Neuronal stem cell (in vitro differentiated cells): Measurements from ENCODE around the gene MINK1.
A peak's percentile ranks its signal among the peaks of the same experiment; 100 is the strongest.

Experiments used
- DNase-seq: peaks from one replicate; pipeline ENCODE4 v3.0.0-alpha.2; 2013; ENCODE audit warnings: low spot score
- H2AFZ ChIP-seq: one replicate; pipeline ENCODE4 v1.6.1; 2013; ENCODE audit warnings: mild to moderate bottlenecking, low read length, inconsistent platforms
- H2AK5ac ChIP-seq: 2 replicates; pipeline ENCODE4 v1.6.1; 2013; ENCODE audit warnings: low read depth, mild to moderate bottlenecking, inconsistent platforms, low read length, moderate library complexity, mixed read lengths
- H2BK120ac ChIP-seq: 2 replicates; pipeline ENCODE4 v1.6.1; 2013; ENCODE audit warnings: low read depth, mild to moderate bottlenecking, inconsistent platforms, low read length, moderate library complexity, mixed read lengths
- H2BK12ac ChIP-seq: one replicate; pipeline ENCODE4 v1.6.1; 2013; ENCODE audit warnings: low read length, inconsistent platforms
- H2BK15ac ChIP-seq: 2 replicates; pipeline ENCODE4 v1.6.1; 2013; ENCODE audit warnings: mild to moderate bottlenecking, low read length, inconsistent platforms, mixed read lengths
- H2BK5ac ChIP-seq: one replicate; pipeline ENCODE4 v1.6.1; 2013; ENCODE audit warnings: inconsistent platforms, mild to moderate bottlenecking, low read length, moderate library complexity
- H3K14ac ChIP-seq: one replicate; pipeline ENCODE4 v1.6.1; 2013; ENCODE audit warnings: low read length, inconsistent platforms
- H3K18ac ChIP-seq: 2 replicates; pipeline ENCODE4 v1.6.1; 2013; ENCODE audit warnings: low read length, inconsistent platforms
- H3K23ac ChIP-seq: 2 replicates; pipeline ENCODE4 v1.6.1; 2013; ENCODE audit warnings: low read depth, mild to moderate bottlenecking, mixed read lengths, low read length, inconsistent platforms; ENCODE audit not compliant: poor library complexity
- H3K27ac ChIP-seq: replicated peaks from 3 replicates; pipeline ENCODE4 v1.5.1; 2013; ENCODE audit warnings: low read length, inconsistent platforms
- H3K27me3 ChIP-seq, 3 experiments: 2 replicates each; pipeline ENCODE4 v1.6.1; 2013; ENCODE audit warnings: low read length in 3 of 3, mild to moderate bottlenecking in 2 of 3, inconsistent platforms in 1 of 3, low read depth in 1 of 3, mixed read lengths in 1 of 3, moderate library complexity in 1 of 3; ENCODE audit not compliant: control insufficient read depth in 3 of 3, insufficient read depth in 3 of 3
- H3K36me3 ChIP-seq, 2 donors: replicated peaks in 1 of 2; 2 replicates each; pipeline ENCODE4 v1.6.1; 2013; ENCODE audit warnings: low read length in 2 of 2; ENCODE audit not compliant: control insufficient read depth in 2 of 2, insufficient read depth in 2 of 2
- H3K4ac ChIP-seq: 2 replicates; pipeline ENCODE4 v1.6.1; 2013; ENCODE audit warnings: inconsistent platforms, mild to moderate bottlenecking, low read length, moderate library complexity
- H3K4me1 ChIP-seq, 2 donors: 1 replicate in 1 of 2; 2 replicates in 1 of 2; pipeline ENCODE4 v1.6.1; 2013; ENCODE audit warnings: low read length in 2 of 2, low read depth in 1 of 2; ENCODE audit not compliant: control insufficient read depth in 2 of 2, insufficient read depth in 1 of 2
- H3K4me2 ChIP-seq: one replicate; pipeline ENCODE4 v1.6.1; 2013; ENCODE audit warnings: mild to moderate bottlenecking, low read length, inconsistent platforms; ENCODE audit not compliant: insufficient read depth, poor library complexity, severe bottlenecking
- H3K4me3 ChIP-seq, 2 donors: 2 replicates each; pipeline ENCODE4 v1.5.1; 2013; ENCODE audit warnings: low read length in 2 of 2, mild to moderate bottlenecking in 2 of 2, inconsistent platforms in 1 of 2, moderate library complexity in 1 of 2
- H3K79me1 ChIP-seq: one replicate; pipeline ENCODE4 v1.6.1; 2013; ENCODE audit warnings: low read depth, mild to moderate bottlenecking, inconsistent platforms, low read length, moderate library complexity
- H3K9ac ChIP-seq: one replicate; pipeline ENCODE4 v1.6.1; 2013; ENCODE audit warnings: mild to moderate bottlenecking, low read depth, low read length, inconsistent platforms; ENCODE audit not compliant: poor library complexity
- H3K9me3 ChIP-seq, 2 donors: replicated peaks in 1 of 2; 2 replicates each; pipeline versions ENCODE3 to v1.6.1; 2013; ENCODE audit warnings: low read length in 2 of 2, mild to moderate bottlenecking in 2 of 2, inconsistent platforms in 1 of 2, low read depth in 1 of 2, mixed read lengths in 1 of 2, moderate library complexity in 1 of 2; ENCODE audit not compliant: control insufficient read depth in 2 of 2, insufficient read depth in 1 of 2
- H4K8ac ChIP-seq: one replicate; pipeline ENCODE4 v1.6.1; 2013; ENCODE audit warnings: low read depth, mild to moderate bottlenecking, inconsistent platforms, low read length, moderate library complexity
- H4K91ac ChIP-seq: one replicate; pipeline ENCODE4 v1.6.1; 2013; ENCODE audit warnings: low read length, low read depth, mild to moderate bottlenecking, inconsistent platforms; ENCODE audit not compliant: poor library complexity
- WGBS, 2 donors: extraction: QIAGEN DNeasy Blood & Tissue Kit; methylation state at CpG; one replicate each; pipeline ENCODE4 v1.1.7; 2013; ENCODE audit warnings: missing lambda C conversion rate in 2 of 2, mixed read lengths in 1 of 2; ENCODE audit not compliant: insufficient read length in 2 of 2, insufficient replicate concordance in 1 of 2; ENCODE audit errors: extremely low coverage in 2 of 2; 5-methylcytosine and 5-hydroxymethylcytosine counted together

MINK1 gene

GRCh38 chr17:4833941-4834680, 971 bp downstream of the MINK1 start:
- no CpG with 5 or more reads among the region's 15 CpGs for WGBS, 2 donors
- peak overlapping the region; percentile 60 for H2AK5ac ChIP-seq
- peak overlapping the region; percentile 91 for H2AFZ ChIP-seq
- peaks cover 4 to 21% of the 10 kb centered on the region in 2 donors for H3K36me3 ChIP-seq
- no peak overlapping the region for H2BK12ac ChIP-seq
- no peaks in the 10 kb centered on the region for H3K27me3 ChIP-seq
- no peak overlapping the region for H2BK120ac ChIP-seq
- no peaks in the 10 kb centered on the region for H3K9me3 ChIP-seq
- peak overlapping the region; percentile 98 for H3K9ac ChIP-seq
- H3K4me3 ChIP-seq, result peak overlapping the region; percentile 78 to 97
- H3K4ac ChIP-seq, result no peak overlapping the region
- H4K91ac ChIP-seq, result no peak overlapping the region
- H2BK15ac ChIP-seq, result no peak overlapping the region
- no peak overlapping the region for H4K8ac ChIP-seq
- peak overlapping the region; percentile 99 for H3K4me2 ChIP-seq
- H2BK5ac ChIP-seq, result peak overlapping the region; percentile 99
- DNase-seq, result no peak
- peak overlapping the region; percentile 67 for H3K14ac ChIP-seq
- H3K4me1 ChIP-seq, result peaks cover 7 to 10% of the 10 kb centered on the region in 2 donors
- peak overlapping the region; percentile 92 for H3K23ac ChIP-seq
- H3K18ac ChIP-seq, result no peak overlapping the region
- no peak overlapping the region for H3K27ac ChIP-seq
- H3K79me1 ChIP-seq, result peaks cover 9% of the 10 kb centered on the region

DNA sequence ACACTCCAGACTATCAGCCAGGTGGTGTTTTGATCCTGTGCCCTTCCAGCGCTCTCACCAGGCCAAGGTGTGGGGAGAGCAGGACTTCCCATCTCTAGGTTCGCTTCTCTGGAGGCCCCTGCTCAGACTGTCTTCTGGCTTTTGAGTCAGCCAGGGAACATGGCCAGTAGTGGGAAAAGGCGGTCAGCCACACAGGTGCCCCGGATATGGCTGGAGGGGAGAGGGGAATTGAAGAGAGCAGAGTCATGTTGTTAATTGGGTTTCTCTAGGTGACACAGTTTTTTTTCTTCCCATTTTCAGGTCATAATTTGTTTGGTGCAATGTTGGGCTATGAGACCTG, 1.5 kb downstream of the MINK1 start:
- no peak overlapping the region for H2AFZ ChIP-seq
- H2AK5ac ChIP-seq, result no peak overlapping the region
- H3K9me3 ChIP-seq, result no peaks in the 10 kb centered on the region
- H3K27me3 ChIP-seq, result no peaks in the 10 kb centered on the region
- H3K36me3 ChIP-seq, result peaks cover 4 to 21% of the 10 kb centered on the region in 2 donors
- no peak overlapping the region for H2BK5ac ChIP-seq
- no peak overlapping the region for H4K91ac ChIP-seq
- no peak overlapping the region for H3K23ac ChIP-seq
- no peak overlapping the region for H3K14ac ChIP-seq
- H2BK12ac ChIP-seq, result no peak overlapping the region
- no peak overlapping the region for H3K4me2 ChIP-seq
- peaks cover 7 to 10% of the 10 kb centered on the region in 2 donors for H3K4me1 ChIP-seq
- H2BK120ac ChIP-seq, result no peak overlapping the region
- H3K18ac ChIP-seq, result no peak overlapping the region
- H2BK15ac ChIP-seq, result no peak overlapping the region
- H3K79me1 ChIP-seq, result peaks cover 9% of the 10 kb centered on the region
- no peak overlapping the region for H4K8ac ChIP-seq
- no peak for DNase-seq
- no peak overlapping the region for H3K27ac ChIP-seq
- no CpG with 5 or more reads among the region's 4 CpGs for WGBS, 2 donors
- no peak overlapping the region for H3K9ac ChIP-seq
- peak overlapping the region in 1 of 2 donors; percentile 78 for H3K4me3 ChIP-seq
- no peak overlapping the region for H3K4ac ChIP-seq

- Histone ChIP-seq H3K79me1 (peaks cover 9% of the 10 kb centered on the region), H2BK15ac (no peak overlapping the region), H3K23ac (no peak overlapping the region), H3K9ac (no peak overlapping the region), H3K9me3 (no peaks in the 10 kb centered on the region), H3K36me3 (peaks cover 4 to 21% of the 10 kb centered on the region in 2 donors), H4K8ac (no peak overlapping the region), H3K4me3 (no peak overlapping the region), H2AK5ac (no peak overlapping the region), H3K18ac (no peak overlapping the region), H2BK5ac (no peak overlapping the region), H3K27ac (no peak overlapping the region), H3K14ac (no peak overlapping the region), H3K27me3 (no peaks in the 10 kb centered on the region), H3K4me1 (peaks cover 7 to 10% of the 10 kb centered on the region in 2 donors), H2BK120ac (no peak overlapping the region), H4K91ac (no peak overlapping the region), H3K4ac (no peak overlapping the region), H2BK12ac (no peak overlapping the region), H2AFZ (no peak overlapping the region), H3K4me2 (no peak overlapping the region)
- no peak for DNase-seq
- no CpG with 5 or more reads among the region's 4 CpGs for WGBS, 2 donors
Observed at GRCh38 chr17:4836221-4836620, 3.1 kb downstream of the MINK1 start.

DNA sequence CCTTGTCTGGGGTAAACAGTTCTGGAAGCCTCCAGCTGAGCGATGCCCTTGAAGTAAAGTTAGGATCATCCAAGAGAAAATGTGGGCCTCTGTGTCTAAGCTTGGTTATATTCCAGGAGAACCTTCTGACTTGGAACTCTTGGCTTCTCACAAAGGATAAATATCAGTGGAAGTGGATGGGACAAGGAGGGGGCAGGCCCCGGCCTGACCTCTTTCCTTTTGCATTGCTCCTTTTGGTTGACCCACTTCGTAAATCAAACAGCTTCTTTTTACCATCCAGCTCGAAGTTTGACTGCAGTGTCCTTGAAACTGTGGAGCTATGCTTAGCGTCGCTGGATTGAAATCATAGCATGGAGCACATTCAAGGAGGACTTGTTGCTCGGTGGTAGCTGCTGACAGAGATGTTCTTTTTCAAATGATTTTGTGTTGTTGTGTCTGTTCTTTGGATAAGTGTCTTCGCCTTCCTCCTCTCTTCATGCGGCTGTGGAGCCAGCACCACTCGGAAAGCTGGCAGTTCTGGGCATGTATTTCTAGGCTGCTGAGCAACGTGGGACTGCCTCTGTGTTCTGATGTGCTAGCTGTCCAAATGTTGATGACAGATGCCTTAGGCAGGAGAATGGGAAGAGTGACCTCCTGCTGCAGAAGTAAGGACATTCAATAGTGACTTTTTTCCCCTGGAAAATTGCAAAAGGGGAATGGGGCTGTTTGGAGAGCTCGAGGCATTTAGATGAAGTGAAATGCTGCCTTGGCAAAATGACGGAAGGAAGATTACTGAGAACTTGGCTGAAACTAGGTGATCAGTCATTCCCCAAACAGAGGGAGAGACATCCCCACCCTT, 4.5 kb downstream of the MINK1 start:
- Histone ChIP-seq H2AFZ (no peak overlapping the region), H3K14ac (no peak overlapping the region), H3K4me3 (no peak overlapping the region), H3K23ac (no peak overlapping the region), H2BK12ac (no peak overlapping the region), H3K9me3 (no peaks in the 10 kb centered on the region), H2BK120ac (no peak overlapping the region), H2BK15ac (no peak overlapping the region), H2BK5ac (peak overlapping the region; percentile 29), H2AK5ac (no peak overlapping the region), H4K8ac (no peak overlapping the region), H3K27ac (no peak overlapping the region), H3K36me3 (peaks cover 4 to 25% of the 10 kb centered on the region in 2 donors), H3K79me1 (peaks cover 9% of the 10 kb centered on the region), H3K4ac (no peak overlapping the region), H4K91ac (no peak overlapping the region), H3K9ac (no peak overlapping the region), H3K4me1 (peaks cover 7 to 10% of the 10 kb centered on the region in 2 donors), H3K18ac (no peak overlapping the region), H3K27me3 (no peaks in the 10 kb centered on the region), H3K4me2 (no peak overlapping the region)
- WGBS, 2 donors, result no CpG with 5 or more reads among the region's 13 CpGs
- no peak for DNase-seq
